RWPE2 (cell line): ENCODE data around the gene CBS.
"Not testable (repeated sequence)": the region's sequence is repeated elsewhere in the genome, so short reads cannot be mapped to it uniquely, and the experiment has no call there.

Experiments
- ATAC-seq: fragments of 200-7000 bp; cut with Tn5 transposase; 3 replicates; pipeline ENCODE4 v1.9.1; 2021; ENCODE audit warnings: low read depth
- DNase-seq: peaks from one replicate; pipeline ENCODE4 v3.0.0-alpha.2; 2020; ENCODE audit warnings: low spot score
- H3K27ac ChIP-seq: fragments of 450-650 bp; 2 replicates; pipeline ENCODE4 v1.5.1; 2017; ENCODE audit warnings: mild to moderate bottlenecking; ENCODE audit not compliant: poor library complexity, severe bottlenecking
- H3K27me3 ChIP-seq: fragments of 250-450 bp; sonication (Bioruptor Pico); 2 replicates; pipeline ENCODE4 v1.5.1; 2021; ENCODE audit warnings: mild to moderate bottlenecking, moderate library complexity; ENCODE audit not compliant: insufficient read depth, poor library complexity, severe bottlenecking
- H3K36me3 ChIP-seq: fragments of 250-450 bp; sonication (Bioruptor Pico); 2 replicates; pipeline ENCODE4 v1.5.1; 2020; ENCODE audit warnings: low read depth, mild to moderate bottlenecking, moderate library complexity
- H3K4me1 ChIP-seq: fragments of 250-450 bp; sonication (Bioruptor Pico); 2 replicates; pipeline ENCODE4 v1.5.1; 2021; ENCODE audit warnings: mild to moderate bottlenecking, moderate library complexity; ENCODE audit not compliant: insufficient read depth, poor library complexity, severe bottlenecking
- H3K4me3 ChIP-seq: fragments of 250-450 bp; sonication (Bioruptor Pico); 2 replicates; pipeline ENCODE4 v1.5.1; 2021; ENCODE audit warnings: mild to moderate bottlenecking, moderate library complexity; ENCODE audit not compliant: severe bottlenecking
- H3K9me3 ChIP-seq: fragments of 250-450 bp; sonication (Bioruptor Pico); 2 replicates; pipeline ENCODE4 v1.5.1; 2021; ENCODE audit warnings: mild to moderate bottlenecking, moderate library complexity; ENCODE audit not compliant: severe bottlenecking
- CTCF ChIP-seq: fragments of 450-650 bp; IDR thresholded peaks from one replicate; pipeline ENCODE4 v1.5.1; 2017; ENCODE audit warnings: mild to moderate bottlenecking, moderate library complexity; ENCODE audit not compliant: poor library complexity, severe bottlenecking

The CBS gene

GRCh38 chr21:43037918-43038658 is 37.5 kb downstream of the CBS start:
- not testable (repeated sequence) for H3K9me3 ChIP-seq, H3K27ac ChIP-seq, H3K27me3 ChIP-seq, DNase-seq, H3K4me1 ChIP-seq, H3K4me3 ChIP-seq
- peak; percentile 11; the same call in 1 of the 3 replicates for ATAC-seq
- H3K36me3 ChIP-seq = 0 out of 2 replicates have a peak, but pooled peaks cover 11% of the 10 kb centered on the region

GRCh38 chr21:43036889-43037288 is 38.7 kb downstream of the CBS start:
- H3K4me1 ChIP-seq, H3K4me3 ChIP-seq, DNase-seq, H3K27me3 ChIP-seq, ATAC-seq, H3K27ac ChIP-seq, H3K9me3 ChIP-seq: not testable (repeated sequence)
- H3K36me3 ChIP-seq = peaks cover 11% of the 10 kb centered on the region; the same call in 1 of the 2 replicates

GRCh38 chr21:43034826-43035225 is 40.8 kb downstream of the CBS start:
- TF ChIP-seq CTCF = no peak
- no peaks in the 10 kb centered on the region for H3K27me3 ChIP-seq
- peaks cover 26% of the 10 kb centered on the region for H3K36me3 ChIP-seq
- DNase-seq (no peak), ATAC-seq (no peak)
- H3K4me1 ChIP-seq = peaks cover 3% of the 10 kb centered on the region
- H3K9me3 ChIP-seq = no peaks in the 10 kb centered on the region
- H3K27ac ChIP-seq = peak overlapping the region; percentile 16
- H3K4me3 ChIP-seq = no peak overlapping the region

- H3K36me3 ChIP-seq = peaks cover 30% of the 10 kb centered on the region
- no peak for TF ChIP-seq CTCF
- DNase-seq (no peak), ATAC-seq (peak; percentile 62; the same call in 2 of the 3 replicates)
- peaks cover 3% of the 10 kb centered on the region for H3K4me1 ChIP-seq
- no peaks in the 10 kb centered on the region for H3K9me3 ChIP-seq
- no peaks in the 10 kb centered on the region for H3K27me3 ChIP-seq
- no peak overlapping the region for H3K4me3 ChIP-seq
- peak overlapping the region; percentile 16 for H3K27ac ChIP-seq
Measured at GRCh38 chr21:43034101-43034500, 41.5 kb downstream of the CBS start.

GRCh38 chr21:43031121-43031619 is 44.5 kb downstream of the CBS start:
- no peak overlapping the region for H3K4me3 ChIP-seq
- no peak for DNase-seq
- peaks cover 3% of the 10 kb centered on the region for H3K4me1 ChIP-seq
- no peak for TF ChIP-seq CTCF
- H3K27ac ChIP-seq = no peak overlapping the region
- H3K9me3 ChIP-seq = no peaks in the 10 kb centered on the region
- H3K27me3 ChIP-seq = no peaks in the 10 kb centered on the region
- H3K36me3 ChIP-seq = peaks cover 40% of the 10 kb centered on the region
- no peak for ATAC-seq

- ATAC-seq (no peak), DNase-seq (no peak)
- Histone ChIP-seq H3K4me1 (peaks cover 3% of the 10 kb centered on the region), H3K36me3 (peaks cover 46% of the 10 kb centered on the region), H3K9me3 (no peaks in the 10 kb centered on the region), H3K4me3 (no peak overlapping the region), H3K27ac (no peak overlapping the region), H3K27me3 (no peaks in the 10 kb centered on the region)
- TF ChIP-seq CTCF = no peak
Measured at GRCh38 chr21:43029785-43030184, 45.9 kb downstream of the CBS start.
